PC-9 (cell line): ENCODE results near the gene ALG14. TPM values are rescaled to one million over a fixed set of nuclear protein-coding genes. Genes with fewer than 3 reads are reported as not detected.

ENCODE experiments used
- BruUV-seq: library from RNA; stranded (reverse); fragments of 400-500 nt; replicated peaks from 2 replicates; lab custom pipeline; 2021; lab: Mats Ljungman, UMichigan
- CTCF ChIA-PET: fragments of 300-600 bp; sonication (Branson Sonifier 250); formaldehyde crosslinking; loops from one replicate; lab custom pipeline; 2022; ENCODE audit warnings: antibody characterized with exemption; lab: Charles Lee
- POLR2A ChIA-PET: fragments of 300-600 bp; sonication (Branson Sonifier 250); formaldehyde crosslinking; loops from one replicate; lab custom pipeline; 2022; ENCODE audit warnings: antibody characterized with exemption; ENCODE audit not compliant: unreplicated experiment; lab: Charles Lee
- DNase-seq, 2 experiments: peaks; one replicate each; pipeline versions ENCODE4 v3.0.0 to v3.0.0-alpha.2; 2015 to 2022; ENCODE audit warnings: mixed read lengths in 1 of 2
- H2AFZ ChIP-seq: fragments of 200-600 bp; sonication (generic); 2 replicates; pipeline ENCODE4 v1.8.1; 2017; ENCODE audit warnings: antibody characterized with exemption
- H3F3A ChIP-seq: fragments of 200-600 bp; sonication (generic); 2 replicates; pipeline ENCODE4 v1.8.1; 2017; ENCODE audit warnings: antibody characterized with exemption, mild to moderate bottlenecking, low read depth; ENCODE audit not compliant: insufficient read depth
- H3K27ac ChIP-seq: fragments of 200-600 bp; sonication (generic); 2 replicates; pipeline ENCODE4 v1.6.1; 2016; ENCODE audit warnings: mixed run types
- H3K27me3 ChIP-seq: fragments of 200-600 bp; sonication (generic); 2 replicates; pipeline ENCODE4 v1.6.1; 2016; ENCODE audit warnings: low read depth, mixed run types; ENCODE audit not compliant: insufficient read depth
- H3K36me3 ChIP-seq: fragments of 200-600 bp; sonication (generic); 2 replicates; pipeline ENCODE4 v1.6.1; 2016; ENCODE audit warnings: low read depth, mixed run types
- H3K4me1 ChIP-seq: fragments of 200-600 bp; sonication (generic); replicated peaks from 2 replicates; pipeline ENCODE4 v1.6.1; 2016; ENCODE audit warnings: mixed run types; ENCODE audit not compliant: insufficient read depth
- H3K4me2 ChIP-seq: fragments of 200-600 bp; sonication (generic); 2 replicates; pipeline ENCODE4 v1.6.1; 2017; ENCODE audit warnings: mixed run types
- H3K4me3 ChIP-seq: fragments of 200-600 bp; sonication (generic); 2 replicates; pipeline ENCODE4 v1.6.1; 2016; ENCODE audit warnings: mixed run types
- H3K79me2 ChIP-seq: fragments of 200-600 bp; sonication (generic); 2 replicates; pipeline ENCODE4 v1.6.1; 2017; ENCODE audit warnings: low read depth, mixed run types
- H3K9me2 ChIP-seq: fragments of 200-600 bp; sonication (generic); 2 replicates; pipeline ENCODE4 v1.8.1; 2017; ENCODE audit warnings: mild to moderate bottlenecking; ENCODE audit not compliant: insufficient read depth
- H3K9me3 ChIP-seq: fragments of 200-600 bp; sonication (generic); 2 replicates; pipeline ENCODE4 v1.8.1; 2016; ENCODE audit warnings: low read depth; ENCODE audit not compliant: insufficient read depth
- H4K20me1 ChIP-seq: fragments of 200-600 bp; sonication (generic); 2 replicates; pipeline ENCODE4 v1.8.1; 2017; ENCODE audit not compliant: insufficient read depth
- CTCF ChIP-seq: fragments of 200-600 bp; sonication (generic); conservative IDR thresholded peaks from 2 replicates; pipeline ENCODE4 v1.6.1; 2017; ENCODE audit warnings: mixed run types, antibody characterized with exemption, mild to moderate bottlenecking, moderate library complexity
- EZH2 ChIP-seq: fragments of 200-600 bp; sonication (generic); IDR thresholded peaks from 2 replicates; pipeline ENCODE4 v1.8.0; 2017; ENCODE audit warnings: antibody characterized with exemption, low read depth
- intact Hi-C: fragments of 100-400 bp; cut with micrococcal nuclease; formaldehyde crosslinking; loops from one replicate; pipeline ENCODE4 v1.10.0; 2022; ENCODE audit not compliant: unreplicated experiment
- total RNA-seq: library from RNA; stranded (reverse); gene quantifications from 2 replicates; pipeline ENCODE4 v1.2.3, GENCODE V29; 2021

The ALG14 gene
- total RNA-seq, 1 experiment from 2014 or later = 8.6 TPM

- POLR2A ChIA-PET = interaction anchor here (0.7 kb wide), 2 partner anchors 28 to 120 kb away, joined by 3 to 4 read pairs; no protein-coding TSS in a partner anchor
- no TSS peak for BruUV-seq
- no peaks in the 10 kb centered on the region for H3K9me2 ChIP-seq
- CTCF ChIA-PET = no interaction called here
- H3K27ac ChIP-seq = no peak overlapping the region
- H4K20me1 ChIP-seq = no peaks in the 10 kb centered on the region
- no peak overlapping the region for H3K4me3 ChIP-seq
- H3K27me3 ChIP-seq = no peaks in the 10 kb centered on the region
- no peak overlapping the region for H3K4me2 ChIP-seq
- DNase-seq = no peak
- no peak for TF ChIP-seq CTCF
- no peak for TF ChIP-seq EZH2
- intact Hi-C loops = no loop called here
- no peaks in the 10 kb centered on the region for H3K79me2 ChIP-seq
- no peaks in the 10 kb centered on the region for H3K36me3 ChIP-seq
- no peak overlapping the region for H2AFZ ChIP-seq
- no peaks in the 10 kb centered on the region for H3K9me3 ChIP-seq
- no peaks in the 10 kb centered on the region for H3K4me1 ChIP-seq
- H3F3A ChIP-seq = no peaks in the 10 kb centered on the region
Measured at GRCh38 chr1:94966033-94966432, 106.7 kb downstream of the ALG14 start.

GRCh38 chr1:94963864-94964263 is 108.9 kb downstream of the ALG14 start:
- no peaks in the 10 kb centered on the region for H3F3A ChIP-seq
- H3K4me2 ChIP-seq = no peak overlapping the region
- no peak overlapping the region for H3K27ac ChIP-seq
- H3K4me1 ChIP-seq = no peaks in the 10 kb centered on the region
- ChIA-PET POLR2A (interaction anchor here (0.7 kb wide), 1 partner anchor 25 kb away, joined by 3 read pairs; no protein-coding TSS in a partner anchor), CTCF (no interaction called here)
- no peaks in the 10 kb centered on the region for H4K20me1 ChIP-seq
- no peaks in the 10 kb centered on the region for H3K27me3 ChIP-seq
- no peak overlapping the region for H3K4me3 ChIP-seq
- H3K9me3 ChIP-seq = no peaks in the 10 kb centered on the region
- H2AFZ ChIP-seq = no peak overlapping the region
- BruUV-seq = no TSS peak
- TF ChIP-seq EZH2 = no peak
- no peak for TF ChIP-seq CTCF
- no peaks in the 10 kb centered on the region for H3K79me2 ChIP-seq
- intact Hi-C loops = no loop called here
- no peak for DNase-seq
- no peaks in the 10 kb centered on the region for H3K36me3 ChIP-seq
- H3K9me2 ChIP-seq = no peaks in the 10 kb centered on the region

- DNase-seq = no peak
Measured at GRCh38 chr1:94962409-94963265, 110.1 kb downstream of the ALG14 start.

More at GRCh38 chr1:94962409-94963265, 110.1 kb downstream of the ALG14 start:
- no TSS peak for BruUV-seq
- H4K20me1 ChIP-seq = no peaks in the 10 kb centered on the region
- no peak overlapping the region for H3K4me2 ChIP-seq
- TF ChIP-seq CTCF (no peak), EZH2 (no peak)
- H3K9me2 ChIP-seq = 0 out of 2 replicates have a peak, but pooled peaks cover 7% of the 10 kb centered on the region
- ChIA-PET POLR2A (interaction anchor here (0.7 kb wide), 1 partner anchor 13 kb away, joined by 11 read pairs; no protein-coding TSS in a partner anchor), CTCF (interaction anchor here (0.7 kb wide), 1 partner anchor 753 kb away, joined by 8 read pairs; no protein-coding TSS in a partner anchor)
- H3F3A ChIP-seq = no peaks in the 10 kb centered on the region
- no peak overlapping the region for H3K4me3 ChIP-seq
- no peaks in the 10 kb centered on the region for H3K27me3 ChIP-seq
- intact Hi-C loops = no loop called here
- no peak overlapping the region for H2AFZ ChIP-seq
- no peaks in the 10 kb centered on the region for H3K79me2 ChIP-seq
- no peaks in the 10 kb centered on the region for H3K4me1 ChIP-seq
- H3K36me3 ChIP-seq = no peaks in the 10 kb centered on the region
- no peaks in the 10 kb centered on the region for H3K9me3 ChIP-seq
- H3K27ac ChIP-seq = no peak overlapping the region
